A549 (cell line): ENCODE measurements around the gene UBE2C. TPM values are rescaled to one million over a fixed set of nuclear protein-coding genes. Genes with fewer than 3 reads are reported as not detected.
A peak's percentile ranks its signal among the peaks of the same experiment; 100 is the strongest.

ENCODE experiments used
- ATAC-seq, 2 experiments: fragments of 200-7000 bp in 1 of 2; fragments of >200 bp in 1 of 2; cut with Nextera tagmentation in 1 of 2; cut with Tn5 transposase in 1 of 2; 3 replicates each; pipeline versions ENCODE4 v1.8.0 to v1.9.1; 2018 to 2020; ENCODE audit warnings: mild to moderate bottlenecking in 1 of 2, moderate library complexity in 1 of 2
- CTCF ChIA-PET: fragments of 300-600 bp; sonication (Branson Sonifier 250); formaldehyde crosslinking; extraction: SDS; loops from one replicate; lab custom pipeline; 2021; ENCODE audit warnings: antibody characterized with exemption, inconsistent platforms; lab: Yijun Ruan, JAX
- POLR2A ChIA-PET: fragments of 350-600 bp; formaldehyde crosslinking; extraction: SDS; loops from one replicate; lab custom pipeline; 2021; ENCODE audit warnings: antibody characterized with exemption, inconsistent platforms; lab: Yijun Ruan, JAX
- DNase-seq, 2 experiments: peaks; one replicate each; pipeline versions ENCODE4 v3.0.0 to v3.0.0-alpha.2; 2011 to 2016; ENCODE audit warnings: low read depth in 1 of 2, low spot score in 1 of 2
- FAIRE-seq: peaks from 2 replicates; lab custom pipeline; 2011; peaks lifted over from hg19 to GRCh38; lab: Jason Lieb, UNC
- H3K27ac ChIP-seq, 2 experiments: fragments of >200 bp; sonication (Bioruptor Twin); formaldehyde crosslinking; 3 replicates each; pipeline ENCODE4 v1.5.1; 2016 to 2017
- H3K4me1 ChIP-seq: fragments of >200 bp; sonication (Bioruptor Twin); formaldehyde crosslinking; 3 replicates; pipeline ENCODE4 v1.6.1; 2016
- H3K4me2 ChIP-seq: fragments of >200 bp; sonication (Bioruptor Twin); formaldehyde crosslinking; 3 replicates; pipeline ENCODE4 v1.6.1; 2016
- H3K4me3 ChIP-seq: fragments of >200 bp; sonication (Bioruptor Twin); formaldehyde crosslinking; 3 replicates; pipeline ENCODE4 v1.5.1; 2016
- H3K9me3 ChIP-seq: fragments of >200 bp; sonication (Bioruptor Twin); formaldehyde crosslinking; 3 replicates; pipeline ENCODE4 v1.6.1; 2016
- ATOH8 ChIP-seq: fragments of 250-450 bp; sonication (Bioruptor Pico); IDR thresholded peaks from 2 replicates; pipeline ENCODE4 v1.5.0; 2020; ENCODE audit warnings: low read depth, mild to moderate bottlenecking, moderate library complexity
- BCL3 ChIP-seq: fragments of >200 bp; sonication (Bioruptor Twin); formaldehyde crosslinking; IDR thresholded peaks from 3 replicates; pipeline ENCODE4 v1.6.1; 2016
- CHD2 ChIP-seq: fragments of 150-350 bp; IDR thresholded peaks from 2 replicates; pipeline ENCODE4 v1.6.1; 2014; ENCODE audit warnings: low read length; ENCODE audit not compliant: partially characterized antibody
- E2F6 ChIP-seq: IDR thresholded peaks from 2 replicates; pipeline ENCODE4 v1.6.1; 2012; ENCODE audit warnings: low read depth, borderline replicate concordance
- FOSL2 ChIP-seq, 2 experiments: fragments of 450-650 bp in 1 of 2; fragments of >200 bp in 1 of 2; sonication (Bioruptor Twin) in 1 of 2; formaldehyde crosslinking; IDR thresholded peaks; 2 replicates each; pipeline versions ENCODE4 v1.5.0 to v1.6.1; 2016 to 2020; ENCODE audit warnings: mild to moderate bottlenecking in 1 of 2, moderate library complexity in 1 of 2
- FOXS1 ChIP-seq: fragments of 250-450 bp; sonication (Bioruptor Pico); IDR thresholded peaks from 2 replicates; pipeline ENCODE4 v1.5.0; 2020; ENCODE audit warnings: mild to moderate bottlenecking, moderate library complexity
- HDAC2 ChIP-seq: fragments of 200-600 bp; sonication (generic); IDR thresholded peaks from 2 replicates; pipeline ENCODE4 v1.6.1; 2016
- HES2 ChIP-seq: fragments of >200 bp; sonication (Bioruptor Twin); formaldehyde crosslinking; IDR thresholded peaks from 2 replicates; pipeline ENCODE4 v1.6.1; 2016
- HEYL ChIP-seq: fragments of 250-450 bp; sonication (Bioruptor Pico); IDR thresholded peaks from 2 replicates; pipeline ENCODE4 v1.8.0; 2021; ENCODE audit warnings: mild to moderate bottlenecking, moderate library complexity
- HOXB13 ChIP-seq: fragments of 250-450 bp; sonication (Bioruptor Pico); IDR thresholded peaks from 2 replicates; pipeline ENCODE4 v1.5.0; 2020; ENCODE audit warnings: low read depth, mild to moderate bottlenecking, moderate library complexity
- KDM1A ChIP-seq: fragments of 200-600 bp; sonication (generic); IDR thresholded peaks from 2 replicates; pipeline ENCODE4 v1.6.1; 2016; ENCODE audit warnings: low read depth, mild to moderate bottlenecking
- MAFK ChIP-seq: fragments of 450-650 bp; IDR thresholded peaks from 2 replicates; pipeline ENCODE4 v1.6.1; 2014; ENCODE audit not compliant: partially characterized antibody
- MAX ChIP-seq: IDR thresholded peaks from 2 replicates; pipeline ENCODE4 v1.6.1; 2012
- MYC ChIP-seq: IDR thresholded peaks from 2 replicates; pipeline ENCODE4 v1.6.1; 2012; ENCODE audit warnings: mild to moderate bottlenecking, inconsistent platforms, low read length, improper control_type of control experiment, borderline replicate concordance
- NFE2L2 ChIP-seq: fragments of 150-350 bp; conservative IDR thresholded peaks from 2 replicates; pipeline ENCODE4 v1.6.1; 2014; ENCODE audit warnings: low read length
- RARB ChIP-seq: fragments of 250-450 bp; sonication (Bioruptor Pico); IDR thresholded peaks from 2 replicates; pipeline ENCODE4 v1.8.0; 2021; ENCODE audit warnings: mild to moderate bottlenecking, moderate library complexity
- SREBF2 ChIP-seq: fragments of 450-650 bp; IDR thresholded peaks from 2 replicates; pipeline ENCODE4 v1.6.1; 2014; ENCODE audit warnings: mild to moderate bottlenecking, moderate library complexity
- USF2 ChIP-seq: fragments of 450-650 bp; IDR thresholded peaks from 2 replicates; pipeline ENCODE4 v1.6.1; 2014; ENCODE audit warnings: antibody characterized with exemption
- ZC3H11A ChIP-seq: fragments of 450-650 bp; IDR thresholded peaks from 2 replicates; pipeline ENCODE4 v1.6.1; 2014; ENCODE audit warnings: antibody characterized with exemption, mild to moderate bottlenecking
- ZSCAN20 ChIP-seq: fragments of 250-450 bp; sonication (Bioruptor Pico); IDR thresholded peaks from 2 replicates; pipeline ENCODE4 v1.8.0; 2022; ENCODE audit warnings: mild to moderate bottlenecking, moderate library complexity
- WGBS: methylation state at CpG from one replicate; pipeline ENCODE4 v1.1.6; 2017; ENCODE audit errors: missing lambda C conversion rate; 5-methylcytosine and 5-hydroxymethylcytosine counted together
- polyA plus RNA-seq, 4 experiments: library from polyadenylated mRNA; depleted of rRNA in 3 of 4; stranded (reverse); fragments of >200 nt; fragmentation: RNase III in 1 of 4; extraction: RNeasy Plus Mini Kit Qiagen cat#74134 plus additional on column Dnase treatment in 1 of 4; gene quantifications; 2 replicates in 3 of 4; 3 replicates in 1 of 4; pipeline ENCODE4 v1.2.3, GENCODE V29; 2011 to 2017

The UBE2C gene
- polyA plus RNA-seq, 2 of the 4 experiments (the other 2 are of a cell fraction): 123 to 189 TPM

- Histone ChIP-seq H3K27ac (peak overlapping the region in 1 of 2 experiments; percentile 93; a peak in 2 of 6 replicates), H3K4me3 (peak overlapping the region; percentile 73), H3K4me1 (peaks cover 17% of the 10 kb centered on the region; the same call in 2 of the 3 replicates), H3K4me2 (peak overlapping the region; percentile 81), H3K9me3 (no peaks in the 10 kb centered on the region)
- TF ChIP-seq FOSL2 (IDR thresholded peaks at IDR 0.05): no peak
- no peak for TF ChIP-seq FOSL2 (CRISPR knock-in tag; IDR thresholded peaks at IDR 0.05)
- TF ChIP-seq ZC3H11A: no peak
- TF ChIP-seq NFE2L2: no peak
- no peak for TF ChIP-seq KDM1A
- TF ChIP-seq RARB: no peak
- no peak for TF ChIP-seq MAFK
- no peak for TF ChIP-seq HDAC2
- no peak for TF ChIP-seq BCL3
- no peak for TF ChIP-seq ZSCAN20 (CRISPR knock-in tag)
- TF ChIP-seq SREBF2: no peak
- no peak for TF ChIP-seq CHD2
- DNase-seq (no peak), FAIRE-seq (no peak), ATAC-seq (no peak)
- ChIA-PET POLR2A (interaction anchor here (1.1 to 2.2 kb wide), 6 partner anchors 9 to 100 kb away, joined by 3 to 12 read pairs (median 4); partner anchors contain the start of genes PCIF1, UBE2C and ZSWIM1), CTCF (interaction anchor here (1.1 to 2.1 kb wide), 4 partner anchors 10 to 136 kb away, joined by 3 to 8 read pairs (median 4); no protein-coding TSS in a partner anchor)
- 93% methylated on average over 13 of the region's 14 CpGs for WGBS
These were observed 22.3 kb downstream of the UBE2C start for GRCh38 chr20:45834797-45835161.

- Histone ChIP-seq H3K27ac (no peak overlapping the region), H3K4me2 (peak overlapping the region; percentile 81; the same call in 1 of the 3 replicates), H3K4me1 (peaks cover 17% of the 10 kb centered on the region; the same call in 2 of the 3 replicates), H3K4me3 (no peak overlapping the region), H3K9me3 (no peaks in the 10 kb centered on the region)
- ATAC-seq: no peak
- CTCF ChIA-PET: interaction anchor here (1.1 to 2.1 kb wide), 3 partner anchors 10 to 64 kb away, joined by 3 to 8 read pairs (median 5); no protein-coding TSS in a partner anchor
- no peak for FAIRE-seq
- no peak for TF ChIP-seq MYC
- TF ChIP-seq E2F6: no peak
- TF ChIP-seq MAX: no peak
- TF ChIP-seq ATOH8 (CRISPR knock-in tag): no peak
- no peak for TF ChIP-seq HOXB13 (CRISPR knock-in tag)
- no peak for TF ChIP-seq USF2
- TF ChIP-seq FOXS1 (CRISPR knock-in tag): no peak
- no peak for TF ChIP-seq HES2
- TF ChIP-seq HEYL (CRISPR knock-in tag): no peak
- no peak for DNase-seq
- POLR2A ChIA-PET: no interaction called here
- WGBS: 91% methylated on average over 3 of the region's 3 CpGs
These were observed 22.9 kb downstream of the UBE2C start for GRCh38 chr20:45835329-45835765.
